HEK293 (cell line): ENCODE data around the gene DST.

ENCODE experiments used
- MEIS1 ChIP-seq: sonication (generic); formaldehyde crosslinking; IDR thresholded peaks from 2 replicates; pipeline ENCODE4 v1.8.1; 2022; ENCODE audit warnings: missing genetic modification reagents, mild to moderate bottlenecking, borderline replicate concordance
- ZNF121 ChIP-seq: fragments of 450-650 bp; formaldehyde crosslinking; IDR thresholded peaks from 2 replicates; pipeline ENCODE4 v1.5.1; 2016; ENCODE audit warnings: missing biosample characterization, missing genetic modification characterization
- ZNF324 ChIP-seq: fragments of 450-650 bp; formaldehyde crosslinking; IDR thresholded peaks from 2 replicates; pipeline ENCODE4 v1.5.1; 2016; ENCODE audit warnings: missing biosample characterization, missing genetic modification characterization
- ZNF549 ChIP-seq: fragments of 450-650 bp; IDR thresholded peaks from 2 replicates; pipeline ENCODE4 v1.5.1; 2018; ENCODE audit warnings: missing biosample characterization, missing genetic modification characterization, mild to moderate bottlenecking, inconsistent platforms, moderate library complexity
- ZNF561 ChIP-seq: fragments of 450-650 bp; IDR thresholded peaks from 2 replicates; pipeline ENCODE4 v1.5.1; 2018; ENCODE audit warnings: missing biosample characterization, missing genetic modification characterization, borderline replicate concordance
- ZNF654 ChIP-seq: fragments of 450-650 bp; formaldehyde crosslinking; IDR thresholded peaks from 2 replicates; pipeline ENCODE4 v1.5.1; 2016; ENCODE audit warnings: low read depth, missing biosample characterization, missing genetic modification characterization
- TF ChIP-seq, protein P1 (sequence below): fragments of 450-650 bp; formaldehyde crosslinking; IDR thresholded peaks from 2 replicates; pipeline ENCODE4 v1.5.1; 2016; ENCODE audit warnings: missing biosample characterization, missing genetic modification characterization
- TF ChIP-seq, protein P2 (sequence below): fragments of 450-650 bp; formaldehyde crosslinking; IDR thresholded peaks from 2 replicates; pipeline ENCODE4 v1.5.1; 2017; ENCODE audit warnings: missing biosample characterization, missing genetic modification characterization
- TF ChIP-seq, protein P3 (sequence below): IDR thresholded peaks from 2 replicates; pipeline ENCODE4 v1.6.1; 2011; ENCODE audit warnings: mild to moderate bottlenecking, low read depth, low read length, borderline replicate concordance
- TF ChIP-seq, protein P4 (sequence below): fragments of 450-650 bp; formaldehyde crosslinking; IDR thresholded peaks from 2 replicates; pipeline ENCODE4 v1.5.1; 2016; ENCODE audit warnings: missing biosample characterization, missing genetic modification characterization
- TF ChIP-seq, protein P5 (sequence below): fragments of 450-650 bp; formaldehyde crosslinking; IDR thresholded peaks from 2 replicates; pipeline ENCODE4 v1.5.1; 2016; ENCODE audit warnings: missing biosample characterization, missing genetic modification characterization
- TF ChIP-seq, protein P6 (sequence below): fragments of 450-650 bp; formaldehyde crosslinking; IDR thresholded peaks from 2 replicates; pipeline ENCODE4 v1.5.1; 2016; ENCODE audit warnings: missing biosample characterization, missing genetic modification characterization

DNA sequence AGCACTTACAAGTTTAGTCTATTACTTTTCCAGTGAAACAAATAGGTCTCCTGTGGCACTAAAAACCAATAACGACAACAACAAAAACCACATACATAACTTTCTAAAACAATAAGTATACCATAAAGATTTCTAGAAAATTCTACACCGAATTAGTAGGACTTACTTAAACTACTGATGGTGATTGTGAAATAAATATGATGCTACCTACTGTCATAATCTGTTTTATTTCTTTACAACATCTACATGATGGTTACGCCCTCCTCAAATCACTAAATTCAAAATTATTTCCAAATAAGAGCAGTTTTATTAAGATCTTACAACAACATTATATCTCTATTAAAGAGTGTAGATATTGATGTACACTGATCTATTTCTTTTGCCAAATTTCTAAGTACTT is 147.0 kb downstream of the DST start:
- TF ChIP-seq ZNF561 (no peak), ZNF324 (tag by site-specific recombination) (no peak), ZNF549 (no peak), ZNF654 (no peak), MEIS1 (no peak), ZNF121 (tag by site-specific recombination) (no peak)
- TF ChIP-seq, protein P1, sequence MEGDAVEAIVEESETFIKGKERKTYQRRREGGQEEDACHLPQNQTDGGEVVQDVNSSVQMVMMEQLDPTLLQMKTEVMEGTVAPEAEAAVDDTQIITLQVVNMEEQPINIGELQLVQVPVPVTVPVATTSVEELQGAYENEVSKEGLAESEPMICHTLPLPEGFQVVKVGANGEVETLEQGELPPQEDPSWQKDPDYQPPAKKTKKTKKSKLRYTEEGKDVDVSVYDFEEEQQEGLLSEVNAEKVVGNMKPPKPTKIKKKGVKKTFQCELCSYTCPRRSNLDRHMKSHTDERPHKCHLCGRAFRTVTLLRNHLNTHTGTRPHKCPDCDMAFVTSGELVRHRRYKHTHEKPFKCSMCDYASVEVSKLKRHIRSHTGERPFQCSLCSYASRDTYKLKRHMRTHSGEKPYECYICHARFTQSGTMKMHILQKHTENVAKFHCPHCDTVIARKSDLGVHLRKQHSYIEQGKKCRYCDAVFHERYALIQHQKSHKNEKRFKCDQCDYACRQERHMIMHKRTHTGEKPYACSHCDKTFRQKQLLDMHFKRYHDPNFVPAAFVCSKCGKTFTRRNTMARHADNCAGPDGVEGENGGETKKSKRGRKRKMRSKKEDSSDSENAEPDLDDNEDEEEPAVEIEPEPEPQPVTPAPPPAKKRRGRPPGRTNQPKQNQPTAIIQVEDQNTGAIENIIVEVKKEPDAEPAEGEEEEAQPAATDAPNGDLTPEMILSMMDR (tag by site-specific recombination): no peak
- TF ChIP-seq, protein P2, sequence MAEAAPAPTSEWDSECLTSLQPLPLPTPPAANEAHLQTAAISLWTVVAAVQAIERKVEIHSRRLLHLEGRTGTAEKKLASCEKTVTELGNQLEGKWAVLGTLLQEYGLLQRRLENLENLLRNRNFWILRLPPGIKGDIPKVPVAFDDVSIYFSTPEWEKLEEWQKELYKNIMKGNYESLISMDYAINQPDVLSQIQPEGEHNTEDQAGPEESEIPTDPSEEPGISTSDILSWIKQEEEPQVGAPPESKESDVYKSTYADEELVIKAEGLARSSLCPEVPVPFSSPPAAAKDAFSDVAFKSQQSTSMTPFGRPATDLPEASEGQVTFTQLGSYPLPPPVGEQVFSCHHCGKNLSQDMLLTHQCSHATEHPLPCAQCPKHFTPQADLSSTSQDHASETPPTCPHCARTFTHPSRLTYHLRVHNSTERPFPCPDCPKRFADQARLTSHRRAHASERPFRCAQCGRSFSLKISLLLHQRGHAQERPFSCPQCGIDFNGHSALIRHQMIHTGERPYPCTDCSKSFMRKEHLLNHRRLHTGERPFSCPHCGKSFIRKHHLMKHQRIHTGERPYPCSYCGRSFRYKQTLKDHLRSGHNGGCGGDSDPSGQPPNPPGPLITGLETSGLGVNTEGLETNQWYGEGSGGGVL (tag by site-specific recombination): no peak
- TF ChIP-seq, protein P3, sequence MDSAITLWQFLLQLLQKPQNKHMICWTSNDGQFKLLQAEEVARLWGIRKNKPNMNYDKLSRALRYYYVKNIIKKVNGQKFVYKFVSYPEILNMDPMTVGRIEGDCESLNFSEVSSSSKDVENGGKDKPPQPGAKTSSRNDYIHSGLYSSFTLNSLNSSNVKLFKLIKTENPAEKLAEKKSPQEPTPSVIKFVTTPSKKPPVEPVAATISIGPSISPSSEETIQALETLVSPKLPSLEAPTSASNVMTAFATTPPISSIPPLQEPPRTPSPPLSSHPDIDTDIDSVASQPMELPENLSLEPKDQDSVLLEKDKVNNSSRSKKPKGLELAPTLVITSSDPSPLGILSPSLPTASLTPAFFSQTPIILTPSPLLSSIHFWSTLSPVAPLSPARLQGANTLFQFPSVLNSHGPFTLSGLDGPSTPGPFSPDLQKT: no peak
- TF ChIP-seq, protein P4, sequence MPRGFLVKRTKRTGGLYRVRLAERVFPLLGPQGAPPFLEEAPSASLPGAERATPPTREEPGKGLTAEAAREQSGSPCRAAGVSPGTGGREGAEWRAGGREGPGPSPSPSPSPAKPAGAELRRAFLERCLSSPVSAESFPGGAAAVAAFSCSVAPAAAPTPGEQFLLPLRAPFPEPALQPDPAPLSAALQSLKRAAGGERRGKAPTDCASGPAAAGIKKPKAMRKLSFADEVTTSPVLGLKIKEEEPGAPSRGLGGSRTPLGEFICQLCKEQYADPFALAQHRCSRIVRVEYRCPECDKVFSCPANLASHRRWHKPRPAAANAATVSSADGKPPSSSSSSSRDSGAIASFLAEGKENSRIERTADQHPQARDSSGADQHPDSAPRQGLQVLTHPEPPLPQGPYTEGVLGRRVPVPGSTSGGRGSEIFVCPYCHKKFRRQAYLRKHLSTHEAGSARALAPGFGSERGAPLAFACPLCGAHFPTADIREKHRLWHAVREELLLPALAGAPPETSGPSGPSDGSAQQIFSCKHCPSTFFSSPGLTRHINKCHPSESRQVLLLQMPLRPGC (tag by site-specific recombination): no peak
- TF ChIP-seq, protein P5, sequence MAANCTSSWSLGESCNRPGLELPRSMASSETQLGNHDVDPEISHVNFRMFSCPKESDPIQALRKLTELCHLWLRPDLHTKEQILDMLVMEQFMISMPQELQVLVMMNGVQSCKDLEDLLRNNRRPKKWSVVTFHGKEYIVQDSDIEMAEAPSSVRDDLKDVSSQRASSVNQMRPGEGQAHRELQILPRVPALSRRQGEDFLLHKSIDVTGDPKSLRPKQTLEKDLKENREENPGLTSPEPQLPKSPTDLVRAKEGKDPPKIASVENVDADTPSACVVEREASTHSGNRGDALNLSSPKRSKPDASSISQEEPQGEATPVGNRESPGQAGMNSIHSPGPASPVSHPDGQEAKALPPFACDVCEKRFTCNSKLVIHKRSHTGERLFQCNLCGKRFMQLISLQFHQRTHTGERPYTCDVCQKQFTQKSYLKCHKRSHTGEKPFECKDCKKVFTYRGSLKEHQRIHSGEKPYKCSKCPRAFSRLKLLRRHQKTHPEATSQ (tag by site-specific recombination): no peak
- TF ChIP-seq, protein P6, sequence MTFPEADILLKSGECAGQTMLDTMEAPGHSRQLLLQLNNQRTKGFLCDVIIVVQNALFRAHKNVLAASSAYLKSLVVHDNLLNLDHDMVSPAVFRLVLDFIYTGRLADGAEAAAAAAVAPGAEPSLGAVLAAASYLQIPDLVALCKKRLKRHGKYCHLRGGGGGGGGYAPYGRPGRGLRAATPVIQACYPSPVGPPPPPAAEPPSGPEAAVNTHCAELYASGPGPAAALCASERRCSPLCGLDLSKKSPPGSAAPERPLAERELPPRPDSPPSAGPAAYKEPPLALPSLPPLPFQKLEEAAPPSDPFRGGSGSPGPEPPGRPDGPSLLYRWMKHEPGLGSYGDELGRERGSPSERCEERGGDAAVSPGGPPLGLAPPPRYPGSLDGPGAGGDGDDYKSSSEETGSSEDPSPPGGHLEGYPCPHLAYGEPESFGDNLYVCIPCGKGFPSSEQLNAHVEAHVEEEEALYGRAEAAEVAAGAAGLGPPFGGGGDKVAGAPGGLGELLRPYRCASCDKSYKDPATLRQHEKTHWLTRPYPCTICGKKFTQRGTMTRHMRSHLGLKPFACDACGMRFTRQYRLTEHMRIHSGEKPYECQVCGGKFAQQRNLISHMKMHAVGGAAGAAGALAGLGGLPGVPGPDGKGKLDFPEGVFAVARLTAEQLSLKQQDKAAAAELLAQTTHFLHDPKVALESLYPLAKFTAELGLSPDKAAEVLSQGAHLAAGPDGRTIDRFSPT (tag by site-specific recombination): no peak
